ENCODE results near the gene IMMP2L.

GRCh38 chr7:110637252-110637651 lies 925.0 kb downstream of the IMMP2L start:
- no peak for TF ChIP-seq ZBED4 (CRISPR knock-in tag; IDR thresholded peaks at IDR 0.05; ENCODE audit: borderline replicate concordance)
- TF ChIP-seq POLR2A (IDR thresholded peaks at IDR 0.05; ENCODE audit: insufficient read depth in 1 of 2, low read depth in 2 of 2, low read length in 2 of 2): no peak
- no peak for TF ChIP-seq ZNF704 (CRISPR knock-in tag; IDR thresholded peaks at IDR 0.05; ENCODE audit: borderline replicate concordance)
- TF ChIP-seq NCOA1 (CRISPR knock-in tag; IDR thresholded peaks at IDR 0.05): no peak
- no peak for TF ChIP-seq ELF4 (CRISPR knock-in tag; IDR thresholded peaks at IDR 0.05; ENCODE audit: borderline replicate concordance)
- no peak for TF ChIP-seq MTF1 (CRISPR knock-in tag; IDR thresholded peaks at IDR 0.05)
- TF ChIP-seq ZNF407 (CRISPR knock-in tag; IDR thresholded peaks at IDR 0.05; ENCODE audit: not compliant biosample characterization): no peak
- no peak for TF ChIP-seq ZNF282 (IDR thresholded peaks at IDR 0.05; ENCODE audit: partially characterized antibody)
- no peak for TF ChIP-seq ZNF121 (CRISPR knock-in tag; IDR thresholded peaks at IDR 0.05)

Data from HepG2 (cell line).